ENCODE measurements around the gene CSNK2A3. TPM values are rescaled to one million over a fixed set of nuclear protein-coding genes. Genes with fewer than 3 reads are reported as not detected.

CSNK2A3 gene
- total and polyA plus RNA-seq, 10 donors, result 0.10 to 3.9 (median 1.4) TPM

DNA sequence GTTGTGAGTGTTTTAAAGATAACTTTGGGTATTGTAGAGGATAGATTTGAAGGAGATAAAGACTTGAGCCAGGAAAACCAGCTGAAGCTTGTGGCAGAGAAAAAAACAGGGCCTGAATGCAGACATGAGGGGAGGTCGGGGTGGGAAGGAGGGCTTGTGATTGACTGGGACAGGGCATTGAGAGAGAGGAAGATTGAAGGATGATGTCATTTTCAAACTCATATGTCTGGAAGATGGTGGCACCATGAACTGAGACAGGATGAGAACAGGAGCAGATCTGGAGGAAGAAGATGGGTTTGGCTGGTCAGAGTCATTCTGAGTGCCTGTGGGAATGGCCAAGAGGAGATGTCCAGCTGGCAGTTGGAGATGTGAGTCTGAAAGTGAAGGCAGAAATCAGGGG is 14.7 kb downstream of the CSNK2A3 start:
- Histone ChIP-seq H3K27me3 (replicated peaks in 1 of 7) (no peaks in the 10 kb centered on the region), H3K36me3 (no peaks in the 10 kb centered on the region), H3K4me3 (no peak overlapping the region), H3K9me3 (no peaks in the 10 kb centered on the region), H3K27ac (no peak overlapping the region), H3K4me1 (no peaks in the 10 kb centered on the region)
- TF ChIP-seq, protein P1, sequence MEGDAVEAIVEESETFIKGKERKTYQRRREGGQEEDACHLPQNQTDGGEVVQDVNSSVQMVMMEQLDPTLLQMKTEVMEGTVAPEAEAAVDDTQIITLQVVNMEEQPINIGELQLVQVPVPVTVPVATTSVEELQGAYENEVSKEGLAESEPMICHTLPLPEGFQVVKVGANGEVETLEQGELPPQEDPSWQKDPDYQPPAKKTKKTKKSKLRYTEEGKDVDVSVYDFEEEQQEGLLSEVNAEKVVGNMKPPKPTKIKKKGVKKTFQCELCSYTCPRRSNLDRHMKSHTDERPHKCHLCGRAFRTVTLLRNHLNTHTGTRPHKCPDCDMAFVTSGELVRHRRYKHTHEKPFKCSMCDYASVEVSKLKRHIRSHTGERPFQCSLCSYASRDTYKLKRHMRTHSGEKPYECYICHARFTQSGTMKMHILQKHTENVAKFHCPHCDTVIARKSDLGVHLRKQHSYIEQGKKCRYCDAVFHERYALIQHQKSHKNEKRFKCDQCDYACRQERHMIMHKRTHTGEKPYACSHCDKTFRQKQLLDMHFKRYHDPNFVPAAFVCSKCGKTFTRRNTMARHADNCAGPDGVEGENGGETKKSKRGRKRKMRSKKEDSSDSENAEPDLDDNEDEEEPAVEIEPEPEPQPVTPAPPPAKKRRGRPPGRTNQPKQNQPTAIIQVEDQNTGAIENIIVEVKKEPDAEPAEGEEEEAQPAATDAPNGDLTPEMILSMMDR (IDR thresholded peaks at IDR 0.05 in 8 of 11, conservative IDR thresholded peaks at IDR 0.05 in 3 of 11), result no peak
- TF ChIP-seq POLR2A (IDR thresholded peaks at IDR 0.05) (no peak), POLR2AphosphoS5 (IDR thresholded peaks at IDR 0.05) (no peak)
- 73 to 86% (median 78%) methylated on average over 1 of the region's 1 CpG for WGBS, 5 donors
- intact Hi-C loops (cut with DNase I; ENCODE audit: low total_unique reads), result no loop called here
- DNase-seq, result no peak

GRCh38 chr11:11336664-11337063 is 16.4 kb downstream of the CSNK2A3 start:
- H3K9me3 ChIP-seq, result no peaks in the 10 kb centered on the region
- TF ChIP-seq, protein P1 (IDR thresholded peaks at IDR 0.05 in 8 of 11, conservative IDR thresholded peaks at IDR 0.05 in 3 of 11), result no peak
- no peak for TF ChIP-seq POLR2AphosphoS5 (IDR thresholded peaks at IDR 0.05)
- no peak for TF ChIP-seq POLR2A (IDR thresholded peaks at IDR 0.05)
- WGBS, 5 donors, result 74 to 82% (median 78%) methylated on average over 4 of the region's 4 CpGs

GRCh38 chr11:11335043-11335442 is 18.0 kb downstream of the CSNK2A3 start:
- Histone ChIP-seq H3K27me3 (replicated peaks in 1 of 7) (no peaks in the 10 kb centered on the region), H3K9me3 (no peaks in the 10 kb centered on the region), H3K36me3 (no peaks in the 10 kb centered on the region), H3K4me3 (no peak overlapping the region), H3K4me1 (no peaks in the 10 kb centered on the region), H3K27ac (no peak overlapping the region)
- no peak for DNase-seq
- intact Hi-C loops (cut with DNase I; ENCODE audit: low total_unique reads), result no loop called here
- 79 to 98% (median 94%) methylated on average over 2 of the region's 2 CpGs for whole genome bisulfite sequencing, 5 donors
- TF ChIP-seq POLR2AphosphoS5 (IDR thresholded peaks at IDR 0.05) (no peak), POLR2A (IDR thresholded peaks at IDR 0.05) (no peak)
- TF ChIP-seq, protein P1 (IDR thresholded peaks at IDR 0.05 in 8 of 11, conservative IDR thresholded peaks at IDR 0.05 in 3 of 11), result no peak

More at GRCh38 chr11:11336664-11337063, 16.4 kb downstream of the CSNK2A3 start:
- no peak for DNase-seq
- no peak overlapping the region for H3K27ac ChIP-seq
- no peaks in the 10 kb centered on the region for H3K36me3 ChIP-seq
- H3K27me3 ChIP-seq (replicated peaks in 1 of 7), result no peaks in the 10 kb centered on the region
- H3K4me1 ChIP-seq, result no peaks in the 10 kb centered on the region
- intact Hi-C loops (cut with DNase I; ENCODE audit: low total_unique reads), result no loop called here
- H3K4me3 ChIP-seq, result no peak overlapping the region

GRCh38 chr11:11334607-11335006 is 18.4 kb downstream of the CSNK2A3 start:
- H3K9me3 ChIP-seq, result no peaks in the 10 kb centered on the region
- H3K27ac ChIP-seq, result no peak overlapping the region
- intact Hi-C loops (cut with DNase I; ENCODE audit: low total_unique reads), result no loop called here
- H3K4me3 ChIP-seq, result no peak overlapping the region
- no peaks in the 10 kb centered on the region for H3K4me1 ChIP-seq
- TF ChIP-seq POLR2AphosphoS5 (IDR thresholded peaks at IDR 0.05) (no peak), POLR2A (IDR thresholded peaks at IDR 0.05) (no peak)
- TF ChIP-seq, protein P1 (IDR thresholded peaks at IDR 0.05 in 8 of 11, conservative IDR thresholded peaks at IDR 0.05 in 3 of 11), result no peak
- H3K36me3 ChIP-seq, result no peaks in the 10 kb centered on the region
- no peaks in the 10 kb centered on the region for H3K27me3 ChIP-seq (replicated peaks in 1 of 7)
- no peak for DNase-seq
- 62 to 70% (median 64%) methylated on average over 4 of the region's 4 CpGs for WGBS, 5 donors

Data from spleen (tissue), 11 donors.